Coronary artery (tissue), 2 donors: ENCODE results near the gene ADAMTS14.

Experiments
- DNase-seq: peaks from one replicate; pipeline ENCODE4 v3.0.0-alpha.2; 2017; ENCODE audit warnings: low spot score
- H3K27ac ChIP-seq, 2 donors: fragments of 200-600 bp; sonication (generic); one replicate each; pipeline ENCODE4 v1.5.1; 2016 to 2019
- H3K4me3 ChIP-seq: fragments of 200-600 bp; sonication (generic); 2 replicates; pipeline ENCODE4 v1.5.1; 2016; ENCODE audit warnings: mild to moderate bottlenecking, moderate library complexity
- TF ChIP-seq, protein P1 (sequence below): fragments of 200-600 bp; sonication (generic); IDR thresholded peaks from one replicate; pipeline ENCODE4 v1.5.1; 2019; ENCODE audit warnings: antibody characterized with exemption

The ADAMTS14 gene

DNA sequence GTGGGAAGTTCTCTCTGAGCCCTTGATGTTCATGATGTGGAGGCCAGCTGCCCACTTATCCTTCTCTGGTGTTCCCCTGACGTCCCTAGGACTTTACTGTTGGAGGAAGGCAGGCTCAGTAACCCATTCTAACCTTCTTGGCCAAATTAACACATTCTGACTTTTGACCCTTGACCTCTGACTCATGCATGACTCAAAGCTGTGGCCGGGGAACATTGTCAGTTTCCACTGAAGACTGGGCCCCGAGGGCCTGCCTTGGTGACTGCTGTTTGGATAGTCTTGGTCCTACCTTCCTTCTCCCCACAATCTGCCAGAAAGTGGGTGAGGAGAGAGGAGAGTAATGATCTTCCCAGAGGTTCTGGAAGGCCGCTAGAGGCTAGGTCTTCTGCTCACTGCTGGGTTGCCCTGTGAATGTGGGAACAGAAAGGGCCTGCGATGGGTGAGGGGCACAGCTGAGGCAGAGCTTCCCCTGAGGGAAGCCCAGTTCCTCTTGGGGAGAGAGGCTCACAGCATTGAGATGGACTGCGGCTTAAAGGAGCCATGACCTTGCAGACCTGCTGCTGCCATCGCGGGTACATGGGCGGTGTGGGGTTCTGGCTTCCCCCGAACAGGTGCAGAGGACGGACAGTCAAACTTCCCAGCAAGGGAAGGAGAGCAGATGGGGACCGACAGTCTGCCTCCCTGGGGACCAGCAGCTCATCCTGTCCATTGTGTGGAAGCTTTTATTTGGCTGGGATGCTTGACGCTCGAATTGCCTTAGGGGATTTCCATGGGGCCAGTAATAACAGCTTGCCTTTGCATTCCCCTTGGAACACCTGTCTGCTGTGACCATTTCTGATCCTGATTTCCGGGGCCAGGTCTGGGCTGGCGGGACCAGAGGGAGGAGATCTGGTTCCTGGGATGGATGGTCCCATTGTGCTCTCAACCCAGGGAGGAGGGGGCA lies 43.8 kb downstream of the ADAMTS14 start:
- Histone ChIP-seq H3K4me3 (no peak overlapping the region), H3K27ac (no peak overlapping the region)
- TF ChIP-seq, protein P1, sequence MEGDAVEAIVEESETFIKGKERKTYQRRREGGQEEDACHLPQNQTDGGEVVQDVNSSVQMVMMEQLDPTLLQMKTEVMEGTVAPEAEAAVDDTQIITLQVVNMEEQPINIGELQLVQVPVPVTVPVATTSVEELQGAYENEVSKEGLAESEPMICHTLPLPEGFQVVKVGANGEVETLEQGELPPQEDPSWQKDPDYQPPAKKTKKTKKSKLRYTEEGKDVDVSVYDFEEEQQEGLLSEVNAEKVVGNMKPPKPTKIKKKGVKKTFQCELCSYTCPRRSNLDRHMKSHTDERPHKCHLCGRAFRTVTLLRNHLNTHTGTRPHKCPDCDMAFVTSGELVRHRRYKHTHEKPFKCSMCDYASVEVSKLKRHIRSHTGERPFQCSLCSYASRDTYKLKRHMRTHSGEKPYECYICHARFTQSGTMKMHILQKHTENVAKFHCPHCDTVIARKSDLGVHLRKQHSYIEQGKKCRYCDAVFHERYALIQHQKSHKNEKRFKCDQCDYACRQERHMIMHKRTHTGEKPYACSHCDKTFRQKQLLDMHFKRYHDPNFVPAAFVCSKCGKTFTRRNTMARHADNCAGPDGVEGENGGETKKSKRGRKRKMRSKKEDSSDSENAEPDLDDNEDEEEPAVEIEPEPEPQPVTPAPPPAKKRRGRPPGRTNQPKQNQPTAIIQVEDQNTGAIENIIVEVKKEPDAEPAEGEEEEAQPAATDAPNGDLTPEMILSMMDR = no peak
- DNase-seq = no peak

- TF ChIP-seq, protein P1 = no peak
- no peak for DNase-seq
Observed at GRCh38 chr10:70722820-70723424, 50.6 kb downstream of the ADAMTS14 start.

GRCh38 chr10:70723771-70724170 lies 51.5 kb downstream of the ADAMTS14 start:
- TF ChIP-seq, protein P1 = no peak
- no peak for DNase-seq
- Histone ChIP-seq H3K27ac (no peak overlapping the region), H3K4me3 (no peak overlapping the region)

More at GRCh38 chr10:70722820-70723424, 50.6 kb downstream of the ADAMTS14 start:
- Histone ChIP-seq H3K27ac (no peak overlapping the region), H3K4me3 (no peak overlapping the region)

GRCh38 chr10:70726909-70727495 lies 54.7 kb downstream of the ADAMTS14 start:
- Histone ChIP-seq H3K27ac (no peak overlapping the region), H3K4me3 (no peak overlapping the region)
- TF ChIP-seq, protein P1 = no peak
- no peak for DNase-seq

GRCh38 chr10:70728328-70728727 lies 56.0 kb downstream of the ADAMTS14 start:
- no peak for DNase-seq
- TF ChIP-seq, protein P1 = no peak
- Histone ChIP-seq H3K27ac (no peak overlapping the region), H3K4me3 (no peak overlapping the region)

DNA sequence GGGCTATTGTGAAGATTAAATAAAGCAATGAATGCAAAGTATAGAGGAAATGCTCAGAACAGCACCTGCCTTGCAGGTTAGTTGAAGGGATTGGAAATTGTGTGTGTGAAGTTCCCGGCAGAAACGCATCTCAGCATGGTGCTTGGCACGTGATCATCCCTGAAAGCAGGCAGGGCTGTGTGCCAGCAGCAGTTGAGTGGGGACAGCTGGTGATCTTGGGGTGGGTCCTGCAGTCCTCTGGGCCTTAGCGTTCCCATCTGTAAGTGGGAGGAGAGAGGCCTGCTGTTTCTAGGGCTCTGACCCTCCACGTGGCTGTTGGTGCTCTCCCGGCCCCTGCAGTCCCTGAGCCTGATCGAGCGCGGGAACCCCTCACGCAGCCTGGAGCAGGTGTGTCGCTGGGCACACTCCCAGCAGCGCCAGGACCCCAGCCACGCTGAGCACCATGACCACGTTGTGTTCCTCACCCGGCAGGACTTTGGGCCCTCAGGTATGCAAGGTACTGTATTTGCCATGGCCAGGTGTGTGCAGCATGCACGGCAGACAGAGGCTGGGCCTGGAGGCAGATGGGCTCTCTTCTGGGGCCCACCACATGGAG lies 57.6 kb downstream of the ADAMTS14 start:
- Histone ChIP-seq H3K4me3 (no peak overlapping the region), H3K27ac (no peak overlapping the region)
- DNase-seq = no peak
- TF ChIP-seq, protein P1 = no peak
